Stimulated activated CD4-positive, alpha-beta T cell treated with anti-CD3 and anti-CD28 coated beads, Interleukin-4, amount 100 ng/mL, for 4 hours (primary cell): ENCODE results near the gene SYNGAP1.
"Not testable (repeated sequence)": the region's sequence is repeated elsewhere in the genome, so short reads cannot be mapped to it uniquely, and the experiment has no call there.

Experiments used
- DNase-seq, 2 experiments: peaks; one replicate each; pipeline ENCODE4 v3.0.0-alpha.2; 2020

Gene SYNGAP1

DNA sequence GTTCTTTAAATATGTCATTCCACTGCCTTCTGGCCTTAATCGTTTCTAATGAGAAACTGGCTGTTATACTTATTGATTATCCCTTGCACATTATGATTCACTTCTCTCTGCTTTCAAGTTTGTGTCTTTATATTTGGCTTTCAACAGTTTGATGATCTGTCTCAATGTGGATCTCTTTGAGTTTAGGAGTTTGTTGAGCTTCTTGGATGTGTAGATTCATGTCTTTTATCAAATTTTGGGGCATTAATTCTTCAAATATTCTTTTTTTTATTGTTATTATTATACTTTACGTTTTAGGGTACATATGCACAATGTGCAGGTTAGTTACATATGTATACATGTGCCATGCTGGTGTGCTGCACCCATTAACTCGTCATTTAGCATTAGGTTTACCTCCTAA lies 63.8 kb downstream of the SYNGAP1 start:
- DNase-seq, result no peak

DNA sequence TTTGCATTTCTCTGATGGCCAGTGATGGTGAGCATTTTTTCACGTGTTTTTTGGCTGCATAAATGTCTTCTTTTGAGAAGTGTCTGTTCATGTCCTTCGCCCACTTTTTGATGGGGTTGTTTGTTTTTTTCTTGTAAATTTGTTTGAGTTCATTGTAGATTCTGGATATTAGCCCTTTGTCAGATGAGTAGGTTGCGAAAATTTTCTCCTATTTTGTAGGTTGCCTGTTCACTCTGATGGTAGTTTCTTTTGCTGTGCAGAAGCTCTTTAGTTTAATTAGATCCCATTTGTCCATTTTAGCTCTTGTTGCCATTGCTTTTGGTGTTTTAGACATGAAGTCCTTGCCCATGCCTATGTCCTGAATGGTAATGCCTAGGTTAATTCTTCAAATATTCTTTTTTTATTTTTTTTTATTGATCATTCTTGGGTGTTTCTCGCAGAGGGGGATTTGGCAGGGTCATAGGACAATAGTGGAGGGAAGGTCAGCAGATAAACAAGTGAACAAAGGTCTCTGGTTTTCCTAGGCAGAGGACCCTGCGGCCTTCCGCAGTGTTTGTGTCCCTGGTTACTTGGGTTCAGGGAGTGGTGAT lies 64.9 kb downstream of the SYNGAP1 start:
- DNase-seq, result not testable (repeated sequence)

DNA sequence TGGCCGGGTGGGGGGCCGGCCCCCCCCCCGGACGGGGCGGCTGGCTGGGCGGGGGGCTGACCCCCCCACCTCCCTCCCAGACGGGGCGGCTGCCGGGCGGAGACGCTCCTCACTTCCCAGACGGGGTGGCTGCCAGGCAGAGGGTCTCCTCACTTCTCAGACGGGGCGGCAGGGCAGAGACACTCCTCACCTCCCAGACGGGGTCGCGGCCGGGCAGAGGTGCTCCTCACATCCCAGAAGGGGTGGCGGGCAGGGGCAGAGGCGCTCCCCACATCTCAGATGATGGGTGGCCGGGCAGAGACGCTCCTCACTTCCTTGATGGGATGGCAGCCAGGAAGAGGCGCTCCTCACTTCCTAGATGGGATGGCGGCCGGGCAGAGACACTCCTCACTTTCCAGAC lies 65.8 kb downstream of the SYNGAP1 start:
- DNase-seq, result not testable (repeated sequence)

DNA sequence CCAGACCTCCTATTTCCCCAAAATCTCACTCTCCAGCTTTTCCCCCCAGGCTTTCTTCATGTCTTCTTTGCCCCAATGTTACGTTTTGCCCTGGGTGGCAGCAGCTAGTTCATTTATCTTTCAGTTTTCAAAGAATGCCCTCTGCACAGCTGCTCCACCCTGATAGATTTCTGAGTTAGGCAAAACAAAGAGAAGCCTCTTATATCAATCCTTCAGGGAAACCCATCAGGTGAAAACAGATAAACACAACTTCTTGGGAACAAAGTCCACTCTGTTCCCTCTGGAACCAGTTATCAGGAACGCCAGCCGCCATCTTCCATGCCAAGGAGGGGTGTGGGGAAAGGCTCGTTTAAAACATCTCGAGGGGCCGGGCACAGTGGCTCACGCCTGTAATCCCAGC lies 68.5 kb downstream of the SYNGAP1 start:
- DNase-seq, result no peak

DNA sequence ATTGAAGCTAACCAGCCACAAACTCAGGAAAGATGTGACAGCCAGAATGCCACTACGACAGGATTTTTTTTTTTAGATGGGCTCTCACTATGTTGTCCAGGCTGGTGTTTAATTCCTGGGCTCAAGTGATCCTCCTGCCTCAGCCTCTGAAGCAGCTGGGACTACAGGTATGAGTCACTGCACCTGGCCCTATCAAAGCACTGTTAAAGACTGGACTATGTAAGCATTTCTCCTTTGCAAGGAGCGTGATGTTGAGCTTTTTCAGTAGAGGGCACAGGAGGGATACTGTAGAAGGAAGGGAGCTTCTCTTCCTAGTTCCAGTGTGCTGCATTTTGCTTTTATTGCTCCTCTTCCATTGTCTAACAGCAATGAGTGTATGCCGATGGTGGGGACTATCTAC lies 70.3 kb downstream of the SYNGAP1 start:
- no peak for DNase-seq

DNA sequence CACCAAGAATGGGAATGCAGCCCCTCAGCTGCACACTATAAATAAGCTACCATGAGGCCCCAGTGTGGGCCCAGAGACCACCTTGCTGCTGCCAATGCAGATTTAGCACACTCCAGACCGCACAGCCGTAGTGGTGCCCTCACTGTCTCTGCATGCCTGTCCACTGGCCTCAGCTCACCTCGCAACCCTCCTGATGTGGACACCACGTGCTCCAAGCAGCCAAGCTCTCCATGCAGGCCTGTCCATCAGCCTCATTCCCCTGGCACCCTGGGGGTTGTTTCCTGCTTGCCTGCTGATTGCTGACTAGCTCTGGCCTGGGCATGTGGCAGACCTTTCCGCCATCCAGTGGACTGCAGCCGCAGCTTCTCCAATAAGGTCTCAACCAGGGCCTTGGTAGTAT lies 70.8 kb downstream of the SYNGAP1 start:
- DNase-seq, result no peak

DNA sequence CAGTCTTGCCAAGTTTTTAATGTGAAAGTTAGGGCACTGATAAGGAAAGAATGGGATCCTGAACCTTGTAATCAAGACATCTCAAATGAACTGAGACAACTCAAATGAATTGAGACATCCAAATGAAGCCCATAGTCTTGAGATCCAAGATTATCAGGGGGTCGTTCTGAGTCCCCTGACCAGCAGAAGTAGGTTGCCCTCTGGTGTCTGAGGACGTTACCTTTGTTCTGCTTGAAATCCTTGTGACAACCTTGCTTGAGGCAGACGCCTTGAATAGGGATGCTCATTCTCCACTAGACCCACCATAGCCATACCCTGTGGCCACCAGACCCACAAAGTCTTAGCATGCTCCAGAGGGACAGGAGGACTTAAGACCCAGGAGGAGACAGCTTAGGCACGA lies 72.2 kb downstream of the SYNGAP1 start:
- no peak for DNase-seq

DNA sequence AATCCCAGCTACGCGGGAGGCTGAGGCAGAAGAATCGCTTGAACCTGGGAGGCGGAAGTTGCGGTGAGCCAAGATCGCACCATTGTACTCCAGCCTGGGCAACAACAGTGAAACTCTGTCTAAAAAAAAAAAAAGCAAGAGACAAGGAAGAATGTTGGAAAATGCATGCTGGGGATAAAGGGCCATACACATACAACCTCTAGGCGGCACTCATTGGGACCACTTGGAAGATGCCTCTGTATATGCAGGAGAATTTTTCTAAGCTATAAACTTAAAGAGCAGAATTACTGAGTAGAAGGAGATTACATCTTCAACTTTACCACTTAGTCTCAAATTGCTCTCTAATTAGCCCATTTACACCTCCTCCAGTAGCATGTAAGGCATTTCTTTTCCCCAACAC lies 77.3 kb downstream of the SYNGAP1 start:
- DNase-seq, result no peak

DNA sequence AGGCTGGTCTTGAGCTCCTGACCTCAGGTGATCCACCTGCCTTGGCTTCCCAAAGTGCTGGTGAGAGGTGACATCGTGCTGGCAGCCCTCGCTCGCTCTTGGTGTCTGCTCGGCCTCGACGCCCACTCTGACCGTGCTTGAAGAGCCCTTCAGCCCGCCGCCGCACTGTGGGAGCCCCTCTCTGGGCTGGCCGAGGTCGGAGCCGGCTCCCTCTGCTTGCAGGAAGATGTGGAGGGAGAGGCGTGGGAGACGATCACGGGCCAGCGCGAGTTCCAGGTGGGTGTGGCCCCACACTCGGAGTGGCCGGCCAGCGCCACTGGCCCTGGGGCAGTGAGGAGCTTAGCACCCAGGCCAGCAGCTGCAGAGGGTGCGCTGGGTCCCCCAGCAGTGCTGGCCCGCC lies 82.6 kb downstream of the SYNGAP1 start:
- DNase-seq, result no peak

DNA sequence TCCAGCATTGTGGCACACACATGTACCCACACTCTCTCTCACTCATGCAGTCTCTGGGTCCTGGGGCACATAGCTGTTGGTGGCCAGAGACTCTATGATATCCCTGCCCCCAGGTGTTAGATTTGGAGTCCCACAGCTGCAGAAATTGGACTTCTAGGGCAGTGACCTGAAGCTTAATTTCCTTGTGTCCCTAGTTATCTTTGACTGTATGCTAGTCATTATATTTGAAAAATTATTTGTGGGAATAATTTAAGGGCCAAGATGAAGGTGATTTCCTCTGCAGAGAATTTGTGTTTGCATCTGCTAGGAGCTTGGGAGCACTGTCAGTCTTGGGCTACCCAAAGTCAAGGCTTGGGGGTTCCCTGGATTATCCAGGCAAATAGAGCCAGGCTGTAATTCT lies 84.6 kb downstream of the SYNGAP1 start:
- no peak for DNase-seq
